ENCODE measurements around the gene SPARC. TPM values are rescaled to one million over a fixed set of nuclear protein-coding genes. Genes with fewer than 3 reads are reported as not detected.
"Not testable (repeated sequence)": the region's sequence is repeated elsewhere in the genome, so short reads cannot be mapped to it uniquely, and the experiment has no call there.

SPARC gene
- polyA plus RNA-seq, 3 donors: 2,321 to 2,599 (median 2,356) TPM

GRCh38 chr5:151680156-151680505, 6.6 kb downstream of the SPARC start:
- not testable (repeated sequence) for DNase-seq (ENCODE audit: low read depth in 3 of 3, low spot score in 2 of 3)

GRCh38 chr5:151679421-151680155, 7.1 kb downstream of the SPARC start:
- no peak for DNase-seq (ENCODE audit: low read depth in 3 of 3, low spot score in 2 of 3)

GRCh38 chr5:151678713-151679112, 8.0 kb downstream of the SPARC start:
- no peak for DNase-seq (ENCODE audit: low read depth in 3 of 3, low spot score in 2 of 3)

- no peak for DNase-seq (ENCODE audit: low read depth in 3 of 3, low spot score in 2 of 3)
Measured at GRCh38 chr5:151677776-151678545, 8.8 kb downstream of the SPARC start.

- DNase-seq (ENCODE audit: low read depth in 3 of 3, low spot score in 2 of 3): no peak
Measured at GRCh38 chr5:151676719-151677118, 10.0 kb downstream of the SPARC start.

GRCh38 chr5:151676314-151676712, 10.4 kb downstream of the SPARC start:
- no peak for DNase-seq (ENCODE audit: low read depth in 3 of 3, low spot score in 2 of 3)

GRCh38 chr5:151675611-151676313, 11.0 kb downstream of the SPARC start:
- DNase-seq (ENCODE audit: low read depth in 3 of 3, low spot score in 2 of 3): no peak

GRCh38 chr5:151674626-151675610, 11.8 kb downstream of the SPARC start:
- no peak for DNase-seq (ENCODE audit: low read depth in 3 of 3, low spot score in 2 of 3)

- no peak for DNase-seq (ENCODE audit: low read depth in 3 of 3, low spot score in 2 of 3)
Measured at GRCh38 chr5:151673421-151673820, 13.3 kb downstream of the SPARC start.

GRCh38 chr5:151672516-151672915, 14.2 kb downstream of the SPARC start:
- DNase-seq (ENCODE audit: low read depth in 3 of 3, low spot score in 2 of 3): no peak

- no peak for DNase-seq (ENCODE audit: low read depth in 3 of 3, low spot score in 2 of 3)
Measured at GRCh38 chr5:151671950-151672349, 14.8 kb downstream of the SPARC start.

- DNase-seq (ENCODE audit: low read depth in 3 of 3, low spot score in 2 of 3): no peak
Measured at GRCh38 chr5:151670953-151671636, 15.6 kb downstream of the SPARC start.

- no peak for DNase-seq (ENCODE audit: low read depth in 3 of 3, low spot score in 2 of 3)
Measured at GRCh38 chr5:151670083-151670686, 16.5 kb downstream of the SPARC start.

GRCh38 chr5:151667083-151667482, 19.6 kb downstream of the SPARC start:
- DNase-seq (ENCODE audit: low read depth in 3 of 3, low spot score in 2 of 3): no peak

- no peak for DNase-seq (ENCODE audit: low read depth in 3 of 3, low spot score in 2 of 3)
Measured at GRCh38 chr5:151665613-151666012, 21.1 kb downstream of the SPARC start.

GRCh38 chr5:151664694-151665585, 21.8 kb downstream of the SPARC start:
- DNase-seq (ENCODE audit: low read depth in 3 of 3, low spot score in 2 of 3): no peak

- no peak for DNase-seq (ENCODE audit: low read depth in 3 of 3, low spot score in 2 of 3)
Measured at GRCh38 chr5:151663617-151664293, 23.0 kb downstream of the SPARC start.

GRCh38 chr5:151662805-151663204, 23.9 kb downstream of the SPARC start:
- no peak for DNase-seq (ENCODE audit: low read depth in 3 of 3, low spot score in 2 of 3)
